HepG2 (cell line): ENCODE results near the gene SF3A2. TPM values are rescaled to one million over a fixed set of nuclear protein-coding genes. Genes with fewer than 3 reads are reported as not detected.

ENCODE experiments used
- ATF6 ChIP-seq: sonication (generic); formaldehyde crosslinking; conservative IDR thresholded peaks from 2 replicates; pipeline ENCODE4 v1.4.0; 2020; ENCODE audit warnings: missing genetic modification reagents
- DRAP1 ChIP-seq: IDR thresholded peaks from 2 replicates; pipeline ENCODE4 v1.6.1; 2016; ENCODE audit warnings: missing genetic modification reagents, missing compliant biosample characterization
- E2F1 ChIP-seq: sonication (generic); formaldehyde crosslinking; IDR thresholded peaks from 2 replicates; pipeline ENCODE4 v1.5.0; 2020; ENCODE audit warnings: missing genetic modification reagents
- ELF1 ChIP-seq: sonication (generic); formaldehyde crosslinking; IDR thresholded peaks from 2 replicates; pipeline ENCODE4 v1.4.0; 2020; ENCODE audit warnings: missing genetic modification reagents
- HOXA7 ChIP-seq: sonication (generic); formaldehyde crosslinking; IDR thresholded peaks from 2 replicates; pipeline ENCODE4 v1.8.1; 2022; ENCODE audit warnings: mild to moderate bottlenecking, missing genetic modification reagents, moderate library complexity
- LRRFIP1 ChIP-seq: sonication (generic); formaldehyde crosslinking; conservative IDR thresholded peaks from 2 replicates; pipeline ENCODE4 v1.4.0; 2020; ENCODE audit warnings: missing genetic modification reagents
- MATR3 ChIP-seq: sonication (generic); formaldehyde crosslinking; IDR thresholded peaks from 2 replicates; pipeline ENCODE4 v1.4.0; 2020; ENCODE audit warnings: missing genetic modification reagents
- MIER2 ChIP-seq: IDR thresholded peaks from 2 replicates; pipeline ENCODE4 v1.6.1; 2016; ENCODE audit warnings: missing biosample characterization, missing genetic modification reagents
- MYNN ChIP-seq: sonication (generic); formaldehyde crosslinking; IDR thresholded peaks from 2 replicates; pipeline ENCODE4 v1.4.0; 2020; ENCODE audit warnings: mild to moderate bottlenecking, low read depth, missing genetic modification reagents
- NFE2L2 ChIP-seq: fragments of 150-350 bp; IDR thresholded peaks from 2 replicates; pipeline ENCODE4 v1.6.1; 2014; ENCODE audit warnings: low read length
- NR2F1 ChIP-seq, 2 experiments: fragments of 450-650 bp in 1 of 2; formaldehyde crosslinking in 1 of 2; IDR thresholded peaks; 2 replicates each; pipeline versions ENCODE4 v1.5.0 to v1.6.1; 2016 to 2020; ENCODE audit warnings: mild to moderate bottlenecking in 1 of 2, missing compliant biosample characterization in 1 of 2, missing genetic modification reagents in 1 of 2, moderate library complexity in 1 of 2
- NR2F6 ChIP-seq, 2 experiments: IDR thresholded peaks; 2 replicates each; pipeline ENCODE4 v1.6.1; 2016; ENCODE audit warnings: antibody characterized with exemption in 1 of 2, mild to moderate bottlenecking in 1 of 2
- SRY ChIP-seq: sonication (generic); formaldehyde crosslinking; IDR thresholded peaks from 2 replicates; pipeline ENCODE4 v1.8.0; 2022; ENCODE audit warnings: mild to moderate bottlenecking, missing genetic modification reagents
- UBTF ChIP-seq: sonication (generic); formaldehyde crosslinking; IDR thresholded peaks from 2 replicates; pipeline ENCODE4 v1.4.0; 2020; ENCODE audit warnings: mild to moderate bottlenecking, missing genetic modification reagents
- ZNF331 ChIP-seq: sonication (generic); formaldehyde crosslinking; IDR thresholded peaks from 2 replicates; pipeline ENCODE4 v1.4.0; 2020; ENCODE audit warnings: missing genetic modification reagents
- ZNF616 ChIP-seq: sonication (generic); formaldehyde crosslinking; IDR thresholded peaks from 2 replicates; pipeline ENCODE4 v1.5.0; 2020; ENCODE audit warnings: low read depth, mild to moderate bottlenecking, missing genetic modification reagents
- ZNF639 ChIP-seq: conservative IDR thresholded peaks from 2 replicates; pipeline ENCODE4 v1.6.1; 2018; ENCODE audit warnings: missing genetic modification reagents
- ZNF713 ChIP-seq: sonication (generic); formaldehyde crosslinking; IDR thresholded peaks from 2 replicates; pipeline ENCODE4 v1.4.0; 2020; ENCODE audit warnings: mild to moderate bottlenecking, missing genetic modification reagents
- ZNF720 ChIP-seq: sonication (generic); formaldehyde crosslinking; IDR thresholded peaks from 2 replicates; pipeline ENCODE4 v1.4.0; 2020; ENCODE audit warnings: missing genetic modification reagents
- ZNF737 ChIP-seq: sonication (generic); formaldehyde crosslinking; IDR thresholded peaks from 2 replicates; pipeline ENCODE4 v1.5.0; 2020; ENCODE audit warnings: missing genetic modification reagents, mild to moderate bottlenecking, borderline replicate concordance
- ZSCAN29 ChIP-seq: sonication (generic); formaldehyde crosslinking; conservative IDR thresholded peaks from 2 replicates; pipeline ENCODE4 v1.4.0; 2020; ENCODE audit warnings: mild to moderate bottlenecking, missing genetic modification reagents
- polyA plus RNA-seq, 8 experiments: library from polyadenylated mRNA; depleted of rRNA in 3 of 8; stranded (reverse) in 7 of 8; unstranded in 1 of 8; fragments of >200 nt; fragmentation: Illumina TruSeq in 4 of 8; extraction: Trizol in 4 of 8; gene quantifications; 2 replicates each; pipeline versions ENCODE4 v1.2.1 to v1.2.3, GENCODE V29; 2011 to 2016; ENCODE audit warnings: low read depth in 4 of 8, missing spikeins in 1 of 8, mixed read lengths in 1 of 8; ENCODE audit not compliant: insufficient read depth in 1 of 8
- total RNA-seq, 5 experiments: library from RNA; depleted of rRNA; stranded (reverse); fragments of >200 nt; fragmentation: Illumina TruSeq; extraction: Trizol; gene quantifications; 2 replicates each; pipeline ENCODE4 v1.2.3, GENCODE V29; 2016; ENCODE audit warnings: low read depth in 1 of 5

Gene SF3A2
- total and polyA plus RNA-seq, 2 of the 13 experiments (the other 11 are each of a cell fraction or from before 2014, with no cell fraction given), result 8.6 to 8.8 TPM

- no peak for TF ChIP-seq ATF6 (CRISPR knock-in tag)
- no peak for TF ChIP-seq ELF1 (CRISPR knock-in tag)
- no peak for TF ChIP-seq UBTF
- no peak for TF ChIP-seq ZSCAN29 (CRISPR knock-in tag)
- TF ChIP-seq ZNF616 (CRISPR knock-in tag), result no peak
- peak; percentile 61; the same call in 1 of the 2 replicates for TF ChIP-seq E2F1
- no peak for TF ChIP-seq HOXA7 (CRISPR knock-in tag)
- no peak for TF ChIP-seq NR2F6 (IDR thresholded peaks at IDR 0.05)
- no peak for TF ChIP-seq NR2F6 (CRISPR knock-in tag; IDR thresholded peaks at IDR 0.05)
- no peak for TF ChIP-seq DRAP1
- no peak for TF ChIP-seq ZNF331 (CRISPR knock-in tag)
- no peak for TF ChIP-seq MATR3 (CRISPR knock-in tag)
- no peak for TF ChIP-seq ZNF720
- TF ChIP-seq LRRFIP1 (CRISPR knock-in tag), result no peak
- TF ChIP-seq ZNF737 (CRISPR knock-in tag), result no peak
- 0 out of 2 replicates have a peak, but pooled peaks have one; percentile 56 for TF ChIP-seq SRY (CRISPR knock-in tag)
- no peak for TF ChIP-seq ZNF713
- no peak for TF ChIP-seq MIER2
- no peak for TF ChIP-seq ZNF639 (CRISPR knock-in tag)
- no peak for TF ChIP-seq MYNN (CRISPR knock-in tag)
- no peak for TF ChIP-seq NR2F1 (CRISPR knock-in tag; IDR thresholded peaks at IDR 0.05)
- TF ChIP-seq NFE2L2, result no peak
Measured at GRCh38 chr19:2252797-2253105, 16.1 kb downstream of the SF3A2 start (continued).
